ENCODE results near the gene ZBTB39. TPM values are rescaled to one million over a fixed set of nuclear protein-coding genes. Genes with fewer than 3 reads are reported as not detected.

The ZBTB39 gene
- total RNA-seq, 1 donor from 2014 or later: 21.1 TPM

DNA sequence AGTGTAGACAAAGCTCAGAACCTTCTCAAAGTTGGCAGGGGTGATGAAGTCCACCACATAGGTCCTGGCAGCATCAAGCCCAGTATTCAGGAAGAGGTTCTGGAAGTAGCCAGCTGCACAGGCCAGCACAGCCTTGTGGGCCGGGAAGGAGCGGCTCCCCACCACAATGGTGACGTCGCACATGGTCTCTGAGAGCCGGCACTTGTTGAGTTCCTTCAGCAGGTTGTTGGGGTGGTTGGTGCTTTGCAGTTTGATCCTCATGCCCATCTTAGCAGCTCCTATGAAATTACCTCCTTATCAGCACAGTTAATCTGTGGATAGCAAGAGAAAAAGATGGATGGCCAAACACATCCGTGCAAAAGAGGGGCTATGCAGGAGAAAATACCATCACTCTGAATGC lies 1.7 kb downstream of the ZBTB39 start:
- peaks cover 9% of the 10 kb centered on the region for H3K36me3 ChIP-seq
- H3K9me3 ChIP-seq (ENCODE audit: low read depth): no peaks in the 10 kb centered on the region
- peaks cover 7% of the 10 kb centered on the region for H3K4me1 ChIP-seq
- H3K4me3 ChIP-seq: no peak overlapping the region
- H3K27me3 Mint-ChIP-seq (ENCODE audit: insufficient read depth, low read depth): peaks cover 2% of the 10 kb centered on the region
- no peak for TF ChIP-seq EZH2 (IDR thresholded peaks at IDR 0.05)
- no peak for TF ChIP-seq EZH2phosphoT487 (IDR thresholded peaks at IDR 0.05)
- TF ChIP-seq, protein P1, sequence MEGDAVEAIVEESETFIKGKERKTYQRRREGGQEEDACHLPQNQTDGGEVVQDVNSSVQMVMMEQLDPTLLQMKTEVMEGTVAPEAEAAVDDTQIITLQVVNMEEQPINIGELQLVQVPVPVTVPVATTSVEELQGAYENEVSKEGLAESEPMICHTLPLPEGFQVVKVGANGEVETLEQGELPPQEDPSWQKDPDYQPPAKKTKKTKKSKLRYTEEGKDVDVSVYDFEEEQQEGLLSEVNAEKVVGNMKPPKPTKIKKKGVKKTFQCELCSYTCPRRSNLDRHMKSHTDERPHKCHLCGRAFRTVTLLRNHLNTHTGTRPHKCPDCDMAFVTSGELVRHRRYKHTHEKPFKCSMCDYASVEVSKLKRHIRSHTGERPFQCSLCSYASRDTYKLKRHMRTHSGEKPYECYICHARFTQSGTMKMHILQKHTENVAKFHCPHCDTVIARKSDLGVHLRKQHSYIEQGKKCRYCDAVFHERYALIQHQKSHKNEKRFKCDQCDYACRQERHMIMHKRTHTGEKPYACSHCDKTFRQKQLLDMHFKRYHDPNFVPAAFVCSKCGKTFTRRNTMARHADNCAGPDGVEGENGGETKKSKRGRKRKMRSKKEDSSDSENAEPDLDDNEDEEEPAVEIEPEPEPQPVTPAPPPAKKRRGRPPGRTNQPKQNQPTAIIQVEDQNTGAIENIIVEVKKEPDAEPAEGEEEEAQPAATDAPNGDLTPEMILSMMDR (IDR thresholded peaks at IDR 0.05): no peak
- H3K4me1 Mint-ChIP-seq: peaks cover 21% of the 10 kb centered on the region
- peaks cover 64% of the 10 kb centered on the region for H3K79me2 ChIP-seq (ENCODE audit: low read depth)
- no peak overlapping the region for H3K27ac Mint-ChIP-seq
- DNase-seq (ENCODE audit: low spot score): no peak
- no peak overlapping the region for H3K9ac ChIP-seq
- peak overlapping the region; percentile 96 for H3K4me3 Mint-ChIP-seq
- H2AFZ ChIP-seq (replicated peaks): no peak overlapping the region
- peak overlapping the region; percentile 85 for H3K4me2 ChIP-seq
- H3F3A ChIP-seq (ENCODE audit: low read depth): peaks cover 8% of the 10 kb centered on the region
- peaks cover 28% of the 10 kb centered on the region for H3K36me3 Mint-ChIP-seq
- peaks cover 58% of the 10 kb centered on the region for H4K20me1 ChIP-seq (ENCODE audit: low read depth)
- H3K27ac ChIP-seq: no peak overlapping the region
- H3K9me3 Mint-ChIP-seq: no peaks in the 10 kb centered on the region
- H3K27me3 ChIP-seq: no peaks in the 10 kb centered on the region

DNA sequence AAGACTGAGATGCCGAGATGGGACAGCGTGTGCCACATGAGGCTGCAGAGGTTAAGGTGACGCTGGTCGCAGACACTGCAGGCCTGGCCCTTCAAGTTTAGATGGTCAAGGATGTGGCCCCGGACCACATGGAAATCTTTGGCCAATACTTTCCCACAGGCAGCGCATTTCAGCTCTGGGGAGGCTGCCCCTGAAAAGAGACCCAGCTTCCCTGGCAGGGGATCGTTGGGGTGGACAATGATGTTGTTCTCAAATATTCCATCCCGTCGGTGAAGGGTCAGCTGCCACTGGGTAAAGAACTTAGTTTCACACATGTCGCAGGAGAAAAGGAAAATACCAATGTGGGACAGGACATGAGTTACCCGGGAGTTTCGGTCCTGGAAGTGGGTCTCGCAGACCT lies 3.0 kb downstream of the ZBTB39 start:
- H3K4me3 Mint-ChIP-seq: no peak overlapping the region
- no peak for DNase-seq (ENCODE audit: low spot score)
- H3F3A ChIP-seq (ENCODE audit: low read depth): peaks cover 8% of the 10 kb centered on the region
- TF ChIP-seq, protein P1 (IDR thresholded peaks at IDR 0.05): no peak
- no peak for TF ChIP-seq EZH2phosphoT487 (IDR thresholded peaks at IDR 0.05)
- TF ChIP-seq EZH2 (IDR thresholded peaks at IDR 0.05): no peak
- no peak overlapping the region for H3K4me2 ChIP-seq
- H3K27me3 ChIP-seq: no peaks in the 10 kb centered on the region
- H3K79me2 ChIP-seq (ENCODE audit: low read depth): peaks cover 77% of the 10 kb centered on the region
- no peak overlapping the region for H3K27ac Mint-ChIP-seq
- H3K36me3 Mint-ChIP-seq: peaks cover 35% of the 10 kb centered on the region
- H3K27ac ChIP-seq: no peak overlapping the region
- peaks cover 18% of the 10 kb centered on the region for H3K4me1 Mint-ChIP-seq
- peaks cover 7% of the 10 kb centered on the region for H3K4me1 ChIP-seq
- no peak overlapping the region for H3K4me3 ChIP-seq
- no peak overlapping the region for H3K9ac ChIP-seq
- H3K27me3 Mint-ChIP-seq (ENCODE audit: insufficient read depth, low read depth): peaks cover 2% of the 10 kb centered on the region
- H2AFZ ChIP-seq (replicated peaks): no peak overlapping the region
- H3K36me3 ChIP-seq: peaks cover 9% of the 10 kb centered on the region
- H4K20me1 ChIP-seq (ENCODE audit: low read depth): peaks cover 71% of the 10 kb centered on the region
- H3K9me3 Mint-ChIP-seq: no peaks in the 10 kb centered on the region
- no peaks in the 10 kb centered on the region for H3K9me3 ChIP-seq (ENCODE audit: low read depth)

DNA sequence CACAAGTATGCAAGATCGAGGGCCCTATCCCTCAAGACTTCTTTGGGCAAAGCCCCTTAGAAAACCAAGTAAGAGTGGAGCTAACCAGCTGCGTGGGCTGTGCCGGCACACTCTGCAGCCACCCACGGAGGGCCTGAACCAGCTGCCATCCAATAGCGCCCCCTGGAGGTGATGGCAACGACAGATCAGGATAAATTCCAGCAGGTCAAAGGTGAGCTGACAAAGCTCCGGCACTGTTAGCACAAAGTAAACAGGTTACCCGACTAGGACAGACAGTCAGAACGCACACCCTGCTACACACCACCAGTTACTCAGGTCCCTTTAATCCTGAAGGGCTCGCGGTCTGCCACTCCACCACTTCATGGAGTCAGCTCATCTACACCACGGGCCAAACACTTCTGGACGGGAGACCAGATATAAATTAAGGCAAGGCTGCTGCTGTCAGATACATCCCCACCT lies 4.9 kb downstream of the ZBTB39 start:
- peaks cover 37% of the 10 kb centered on the region for H3K36me3 Mint-ChIP-seq

More for the DNA sequence above, 4.9 kb downstream of the ZBTB39 start:
- no peak overlapping the region for H3K27ac ChIP-seq
- peaks cover 9% of the 10 kb centered on the region for H3K36me3 ChIP-seq
- Mint-ChIP-seq H3K27me3 (ENCODE audit: insufficient read depth, low read depth) (no peaks in the 10 kb centered on the region), H3K9me3 (no peaks in the 10 kb centered on the region), H3K4me3 (no peak overlapping the region), H3K4me1 (peaks cover 18% of the 10 kb centered on the region), H3K27ac (no peak overlapping the region)
- H3K4me2 ChIP-seq: no peak overlapping the region
- peaks cover 83% of the 10 kb centered on the region for H4K20me1 ChIP-seq (ENCODE audit: low read depth)
- H3K4me3 ChIP-seq: no peak overlapping the region
- H3K9ac ChIP-seq: no peak overlapping the region
- no peak for TF ChIP-seq EZH2 (IDR thresholded peaks at IDR 0.05)
- TF ChIP-seq, protein P1 (IDR thresholded peaks at IDR 0.05): peak; percentile 90
- peak; percentile 88 for DNase-seq (ENCODE audit: low spot score)
- H3F3A ChIP-seq (ENCODE audit: low read depth): no peaks in the 10 kb centered on the region
- no peaks in the 10 kb centered on the region for H3K27me3 ChIP-seq
- H3K9me3 ChIP-seq (ENCODE audit: low read depth): no peaks in the 10 kb centered on the region
- H2AFZ ChIP-seq (replicated peaks): no peak overlapping the region
- H3K4me1 ChIP-seq: peaks cover 7% of the 10 kb centered on the region
- peaks cover 79% of the 10 kb centered on the region for H3K79me2 ChIP-seq (ENCODE audit: low read depth)
